HEK293 (cell line): ENCODE results near the gene TMC6.

Experiments
- BCL11A ChIP-seq: fragments of 450-650 bp; formaldehyde crosslinking; IDR thresholded peaks from 2 replicates; pipeline ENCODE4 v1.5.1; 2016; ENCODE audit warnings: low read depth, missing biosample characterization, missing genetic modification characterization
- EGR2 ChIP-seq: fragments of 450-650 bp; formaldehyde crosslinking; IDR thresholded peaks from 2 replicates; pipeline ENCODE4 v1.5.1; 2016; ENCODE audit warnings: low read depth, missing biosample characterization, missing genetic modification characterization
- KLF1 ChIP-seq: fragments of 450-650 bp; formaldehyde crosslinking; IDR thresholded peaks from 2 replicates; pipeline ENCODE4 v1.5.1; 2016; ENCODE audit warnings: missing biosample characterization, missing genetic modification characterization
- KLF16 ChIP-seq: fragments of 450-650 bp; formaldehyde crosslinking; IDR thresholded peaks from 2 replicates; pipeline ENCODE4 v1.5.1; 2017; ENCODE audit warnings: missing biosample characterization, missing genetic modification characterization
- KLF7 ChIP-seq: fragments of 450-650 bp; formaldehyde crosslinking; IDR thresholded peaks from 2 replicates; pipeline ENCODE4 v1.5.1; 2016; ENCODE audit warnings: missing biosample characterization, missing genetic modification characterization, borderline replicate concordance
- MEIS1 ChIP-seq: sonication (generic); formaldehyde crosslinking; IDR thresholded peaks from 2 replicates; pipeline ENCODE4 v1.8.1; 2022; ENCODE audit warnings: missing genetic modification reagents, mild to moderate bottlenecking, borderline replicate concordance
- SALL2 ChIP-seq: fragments of 450-650 bp; formaldehyde crosslinking; IDR thresholded peaks from 2 replicates; pipeline ENCODE4 v1.5.0; 2017; ENCODE audit warnings: missing biosample characterization, mild to moderate bottlenecking, missing genetic modification characterization, borderline replicate concordance
- SP2 ChIP-seq: fragments of 450-650 bp; formaldehyde crosslinking; IDR thresholded peaks from 2 replicates; pipeline ENCODE4 v1.5.1; 2016; ENCODE audit warnings: missing biosample characterization, missing genetic modification characterization
- SP3 ChIP-seq: fragments of 450-650 bp; formaldehyde crosslinking; IDR thresholded peaks from 2 replicates; pipeline ENCODE4 v1.5.1; 2016; ENCODE audit warnings: missing biosample characterization, missing genetic modification characterization
- SP7 ChIP-seq: fragments of 450-650 bp; formaldehyde crosslinking; IDR thresholded peaks from 2 replicates; pipeline ENCODE4 v1.5.1; 2016; ENCODE audit warnings: missing biosample characterization, missing genetic modification characterization
- ZBTB48 ChIP-seq: fragments of 450-650 bp; formaldehyde crosslinking; IDR thresholded peaks from 2 replicates; pipeline ENCODE4 v1.5.1; 2016; ENCODE audit warnings: missing biosample characterization, missing genetic modification characterization
- ZFHX2 ChIP-seq: fragments of 450-650 bp; formaldehyde crosslinking; conservative IDR thresholded peaks from 2 replicates; pipeline ENCODE4 v1.5.1; 2016; ENCODE audit warnings: missing biosample characterization, missing genetic modification characterization
- ZFP37 ChIP-seq: fragments of 450-650 bp; formaldehyde crosslinking; IDR thresholded peaks from 2 replicates; pipeline ENCODE4 v1.5.1; 2016; ENCODE audit warnings: missing biosample characterization, missing genetic modification characterization
- ZNF175 ChIP-seq: fragments of 450-650 bp; formaldehyde crosslinking; IDR thresholded peaks from 2 replicates; pipeline ENCODE4 v1.5.1; 2016; ENCODE audit warnings: missing biosample characterization, missing genetic modification characterization
- ZNF202 ChIP-seq: fragments of 450-650 bp; formaldehyde crosslinking; IDR thresholded peaks from 2 replicates; pipeline ENCODE4 v1.5.1; 2016; ENCODE audit warnings: missing biosample characterization, missing genetic modification characterization, borderline replicate concordance
- ZNF211 ChIP-seq: fragments of 450-650 bp; formaldehyde crosslinking; IDR thresholded peaks from 2 replicates; pipeline ENCODE4 v1.5.1; 2016; ENCODE audit warnings: low read depth, missing biosample characterization, missing genetic modification characterization
- ZNF266 ChIP-seq: fragments of 450-650 bp; formaldehyde crosslinking; IDR thresholded peaks from 2 replicates; pipeline ENCODE4 v1.5.1; 2016; ENCODE audit warnings: missing biosample characterization, missing genetic modification characterization, low read depth
- ZNF37A ChIP-seq: fragments of 450-650 bp; IDR thresholded peaks from 2 replicates; pipeline ENCODE4 v1.5.1; 2018; ENCODE audit warnings: missing biosample characterization, missing genetic modification characterization
- ZNF558 ChIP-seq: fragments of 450-650 bp; formaldehyde crosslinking; IDR thresholded peaks from 2 replicates; pipeline ENCODE4 v1.5.1; 2016; ENCODE audit warnings: missing biosample characterization, missing genetic modification characterization
- ZNF600 ChIP-seq: fragments of 450-650 bp; formaldehyde crosslinking; IDR thresholded peaks from 2 replicates; pipeline ENCODE4 v1.5.1; 2016; ENCODE audit warnings: missing biosample characterization, missing genetic modification characterization
- ZNF768 ChIP-seq: fragments of 450-650 bp; formaldehyde crosslinking; IDR thresholded peaks from 2 replicates; pipeline ENCODE4 v1.5.1; 2018; ENCODE audit warnings: missing biosample characterization, mild to moderate bottlenecking, missing genetic modification characterization
- ZNF792 ChIP-seq: fragments of 450-650 bp; formaldehyde crosslinking; IDR thresholded peaks from 2 replicates; pipeline ENCODE4 v1.5.1; 2016; ENCODE audit warnings: missing biosample characterization, missing genetic modification characterization
- TF ChIP-seq, protein P1 (sequence below): fragments of 450-650 bp; formaldehyde crosslinking; IDR thresholded peaks from 2 replicates; pipeline ENCODE4 v1.5.1; 2017; ENCODE audit warnings: missing biosample characterization, missing genetic modification characterization
- TF ChIP-seq, protein P2 (sequence below): fragments of 450-650 bp; formaldehyde crosslinking; IDR thresholded peaks from 2 replicates; pipeline ENCODE4 v1.5.1; 2016; ENCODE audit warnings: missing biosample characterization, missing genetic modification characterization, low read depth
- TF ChIP-seq, protein P3 (sequence below): fragments of 450-650 bp; formaldehyde crosslinking; IDR thresholded peaks from 2 replicates; pipeline ENCODE4 v1.5.1; 2016; ENCODE audit warnings: missing biosample characterization, missing genetic modification characterization
- TF ChIP-seq, protein P4 (sequence below): fragments of 450-650 bp; formaldehyde crosslinking; IDR thresholded peaks from 2 replicates; pipeline ENCODE4 v1.5.1; 2017; ENCODE audit warnings: missing biosample characterization, missing genetic modification characterization
- TF ChIP-seq, protein P5 (sequence below): fragments of 450-650 bp; formaldehyde crosslinking; IDR thresholded peaks from 2 replicates; pipeline ENCODE4 v1.5.1; 2016; ENCODE audit warnings: missing biosample characterization, missing genetic modification characterization
- TF ChIP-seq, protein P6 (sequence below): fragments of 450-650 bp; formaldehyde crosslinking; IDR thresholded peaks from 2 replicates; pipeline ENCODE4; 2016; ENCODE audit warnings: missing biosample characterization, missing genetic modification characterization
- TF ChIP-seq, protein P7 (sequence below): fragments of 450-650 bp; formaldehyde crosslinking; IDR thresholded peaks from 2 replicates; pipeline ENCODE4 v1.5.1; 2017; ENCODE audit warnings: missing biosample characterization, missing genetic modification characterization

The TMC6 gene

GRCh38 chr17:78168903-78169793 lies 40.6 kb upstream of the TMC6 start (continued):
- TF ChIP-seq, protein P1, sequence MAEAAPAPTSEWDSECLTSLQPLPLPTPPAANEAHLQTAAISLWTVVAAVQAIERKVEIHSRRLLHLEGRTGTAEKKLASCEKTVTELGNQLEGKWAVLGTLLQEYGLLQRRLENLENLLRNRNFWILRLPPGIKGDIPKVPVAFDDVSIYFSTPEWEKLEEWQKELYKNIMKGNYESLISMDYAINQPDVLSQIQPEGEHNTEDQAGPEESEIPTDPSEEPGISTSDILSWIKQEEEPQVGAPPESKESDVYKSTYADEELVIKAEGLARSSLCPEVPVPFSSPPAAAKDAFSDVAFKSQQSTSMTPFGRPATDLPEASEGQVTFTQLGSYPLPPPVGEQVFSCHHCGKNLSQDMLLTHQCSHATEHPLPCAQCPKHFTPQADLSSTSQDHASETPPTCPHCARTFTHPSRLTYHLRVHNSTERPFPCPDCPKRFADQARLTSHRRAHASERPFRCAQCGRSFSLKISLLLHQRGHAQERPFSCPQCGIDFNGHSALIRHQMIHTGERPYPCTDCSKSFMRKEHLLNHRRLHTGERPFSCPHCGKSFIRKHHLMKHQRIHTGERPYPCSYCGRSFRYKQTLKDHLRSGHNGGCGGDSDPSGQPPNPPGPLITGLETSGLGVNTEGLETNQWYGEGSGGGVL (tag by site-specific recombination) = peak; percentile 62
- TF ChIP-seq KLF1 (tag by site-specific recombination) (peak; percentile 51; the same call in 1 of the 2 replicates), ZNF792 (tag by site-specific recombination) (no peak), ZNF202 (tag by site-specific recombination) (no peak), MEIS1 (no peak), EGR2 (tag by site-specific recombination) (peak; percentile 61), ZFP37 (tag by site-specific recombination) (no peak), ZNF175 (no peak), ZFHX2 (peak; percentile 74), SP2 (tag by site-specific recombination) (peak; percentile 44), ZNF211 (tag by site-specific recombination) (no peak), SP7 (tag by site-specific recombination) (no peak), SALL2 (tag by site-specific recombination) (no peak), KLF7 (tag by site-specific recombination) (no peak), BCL11A (no peak), ZNF600 (tag by site-specific recombination) (peak; percentile 80), ZNF558 (tag by site-specific recombination) (no peak), ZBTB48 (peak; percentile 78), ZNF37A (tag by site-specific recombination) (no peak), SP3 (tag by site-specific recombination) (peak; percentile 80), KLF16 (no peak), ZNF768 (tag by site-specific recombination) (no peak), ZNF266 (tag by site-specific recombination) (no peak)
- TF ChIP-seq, protein P2, sequence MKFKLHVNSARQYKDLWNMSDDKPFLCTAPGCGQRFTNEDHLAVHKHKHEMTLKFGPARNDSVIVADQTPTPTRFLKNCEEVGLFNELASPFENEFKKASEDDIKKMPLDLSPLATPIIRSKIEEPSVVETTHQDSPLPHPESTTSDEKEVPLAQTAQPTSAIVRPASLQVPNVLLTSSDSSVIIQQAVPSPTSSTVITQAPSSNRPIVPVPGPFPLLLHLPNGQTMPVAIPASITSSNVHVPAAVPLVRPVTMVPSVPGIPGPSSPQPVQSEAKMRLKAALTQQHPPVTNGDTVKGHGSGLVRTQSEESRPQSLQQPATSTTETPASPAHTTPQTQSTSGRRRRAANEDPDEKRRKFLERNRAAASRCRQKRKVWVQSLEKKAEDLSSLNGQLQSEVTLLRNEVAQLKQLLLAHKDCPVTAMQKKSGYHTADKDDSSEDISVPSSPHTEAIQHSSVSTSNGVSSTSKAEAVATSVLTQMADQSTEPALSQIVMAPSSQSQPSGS (tag by site-specific recombination) = no peak
- TF ChIP-seq, protein P3, sequence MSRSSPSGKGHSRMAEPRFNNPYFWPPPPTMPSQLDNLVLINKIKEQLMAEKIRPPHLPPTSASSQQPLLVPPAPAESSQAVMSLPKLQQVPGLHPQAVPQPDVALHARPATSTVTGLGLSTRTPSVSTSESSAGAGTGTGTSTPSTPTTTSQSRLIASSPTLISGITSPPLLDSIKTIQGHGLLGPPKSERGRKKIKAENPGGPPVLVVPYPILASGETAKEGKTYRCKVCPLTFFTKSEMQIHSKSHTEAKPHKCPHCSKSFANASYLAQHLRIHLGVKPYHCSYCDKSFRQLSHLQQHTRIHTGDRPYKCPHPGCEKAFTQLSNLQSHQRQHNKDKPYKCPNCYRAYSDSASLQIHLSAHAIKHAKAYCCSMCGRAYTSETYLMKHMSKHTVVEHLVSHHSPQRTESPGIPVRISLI (tag by site-specific recombination) = no peak
- TF ChIP-seq, protein P4, sequence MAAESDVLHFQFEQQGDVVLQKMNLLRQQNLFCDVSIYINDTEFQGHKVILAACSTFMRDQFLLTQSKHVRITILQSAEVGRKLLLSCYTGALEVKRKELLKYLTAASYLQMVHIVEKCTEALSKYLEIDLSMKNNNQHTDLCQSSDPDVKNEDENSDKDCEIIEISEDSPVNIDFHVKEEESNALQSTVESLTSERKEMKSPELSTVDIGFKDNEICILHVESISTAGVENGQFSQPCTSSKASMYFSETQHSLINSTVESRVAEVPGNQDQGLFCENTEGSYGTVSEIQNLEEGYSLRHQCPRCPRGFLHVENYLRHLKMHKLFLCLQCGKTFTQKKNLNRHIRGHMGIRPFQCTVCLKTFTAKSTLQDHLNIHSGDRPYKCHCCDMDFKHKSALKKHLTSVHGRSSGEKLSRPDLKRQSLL = 0 out of 2 replicates have a peak, but pooled peaks have one; percentile 4
- TF ChIP-seq, protein P5, sequence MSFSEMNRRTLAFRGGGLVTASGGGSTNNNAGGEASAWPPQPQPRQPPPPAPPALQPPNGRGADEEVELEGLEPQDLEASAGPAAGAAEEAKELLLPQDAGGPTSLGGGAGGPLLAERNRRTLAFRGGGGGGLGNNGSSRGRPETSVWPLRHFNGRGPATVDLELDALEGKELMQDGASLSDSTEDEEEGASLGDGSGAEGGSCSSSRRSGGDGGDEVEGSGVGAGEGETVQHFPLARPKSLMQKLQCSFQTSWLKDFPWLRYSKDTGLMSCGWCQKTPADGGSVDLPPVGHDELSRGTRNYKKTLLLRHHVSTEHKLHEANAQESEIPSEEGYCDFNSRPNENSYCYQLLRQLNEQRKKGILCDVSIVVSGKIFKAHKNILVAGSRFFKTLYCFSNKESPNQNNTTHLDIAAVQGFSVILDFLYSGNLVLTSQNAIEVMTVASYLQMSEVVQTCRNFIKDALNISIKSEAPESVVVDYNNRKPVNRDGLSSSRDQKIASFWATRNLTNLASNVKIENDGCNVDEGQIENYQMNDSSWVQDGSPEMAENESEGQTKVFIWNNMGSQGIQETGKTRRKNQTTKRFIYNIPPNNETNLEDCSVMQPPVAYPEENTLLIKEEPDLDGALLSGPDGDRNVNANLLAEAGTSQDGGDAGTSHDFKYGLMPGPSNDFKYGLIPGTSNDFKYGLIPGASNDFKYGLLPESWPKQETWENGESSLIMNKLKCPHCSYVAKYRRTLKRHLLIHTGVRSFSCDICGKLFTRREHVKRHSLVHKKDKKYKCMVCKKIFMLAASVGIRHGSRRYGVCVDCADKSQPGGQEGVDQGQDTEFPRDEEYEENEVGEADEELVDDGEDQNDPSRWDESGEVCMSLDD (tag by site-specific recombination) = peak; percentile 79
- TF ChIP-seq, protein P6, sequence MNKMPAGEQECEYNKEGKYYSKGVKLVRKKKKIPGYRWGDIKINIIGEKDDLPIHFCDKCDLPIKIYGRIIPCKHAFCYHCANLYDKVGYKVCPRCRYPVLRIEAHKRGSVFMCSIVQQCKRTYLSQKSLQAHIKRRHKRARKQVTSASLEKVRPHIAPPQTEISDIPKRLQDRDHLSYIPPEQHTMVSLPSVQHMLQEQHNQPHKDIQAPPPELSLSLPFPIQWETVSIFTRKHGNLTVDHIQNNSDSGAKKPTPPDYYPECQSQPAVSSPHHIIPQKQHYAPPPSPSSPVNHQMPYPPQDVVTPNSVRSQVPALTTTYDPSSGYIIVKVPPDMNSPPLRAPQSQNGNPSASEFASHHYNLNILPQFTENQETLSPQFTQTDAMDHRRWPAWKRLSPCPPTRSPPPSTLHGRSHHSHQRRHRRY (tag by site-specific recombination) = no peak
- TF ChIP-seq, protein P7, sequence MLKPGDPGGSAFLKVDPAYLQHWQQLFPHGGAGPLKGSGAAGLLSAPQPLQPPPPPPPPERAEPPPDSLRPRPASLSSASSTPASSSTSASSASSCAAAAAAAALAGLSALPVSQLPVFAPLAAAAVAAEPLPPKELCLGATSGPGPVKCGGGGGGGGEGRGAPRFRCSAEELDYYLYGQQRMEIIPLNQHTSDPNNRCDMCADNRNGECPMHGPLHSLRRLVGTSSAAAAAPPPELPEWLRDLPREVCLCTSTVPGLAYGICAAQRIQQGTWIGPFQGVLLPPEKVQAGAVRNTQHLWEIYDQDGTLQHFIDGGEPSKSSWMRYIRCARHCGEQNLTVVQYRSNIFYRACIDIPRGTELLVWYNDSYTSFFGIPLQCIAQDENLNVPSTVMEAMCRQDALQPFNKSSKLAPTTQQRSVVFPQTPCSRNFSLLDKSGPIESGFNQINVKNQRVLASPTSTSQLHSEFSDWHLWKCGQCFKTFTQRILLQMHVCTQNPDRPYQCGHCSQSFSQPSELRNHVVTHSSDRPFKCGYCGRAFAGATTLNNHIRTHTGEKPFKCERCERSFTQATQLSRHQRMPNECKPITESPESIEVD = no peak
